Fibroblast of lung (primary cell): ENCODE data around the gene CHTF8. TPM values are rescaled to one million over a fixed set of nuclear protein-coding genes. Genes with fewer than 3 reads are reported as not detected.
A peak's percentile ranks its signal among the peaks of the same experiment; 100 is the strongest.

Experiments used
- DNase-seq, 2 donors: peaks; one replicate each; pipeline versions ENCODE4 v3.0.0 to v3.0.0-alpha.2; 2010; ENCODE audit warnings: low read depth in 2 of 2
- H2AFZ ChIP-seq: 2 replicates; pipeline ENCODE4 v1.5.1; 2012; ENCODE audit warnings: low read length, control low read depth, inconsistent platforms
- H3K27ac ChIP-seq: 2 replicates; pipeline ENCODE4 v1.5.1; 2011; ENCODE audit warnings: low read length, control low read depth; ENCODE audit not compliant: insufficient read depth
- H3K27me3 ChIP-seq: 2 replicates; pipeline ENCODE4 v1.5.1; 2011; ENCODE audit warnings: mild to moderate bottlenecking, low read length; ENCODE audit not compliant: control insufficient read depth, insufficient read depth
- H3K36me3 ChIP-seq: 2 replicates; pipeline ENCODE4 v1.5.1; 2011; ENCODE audit warnings: low read length; ENCODE audit not compliant: control insufficient read depth, insufficient read depth
- H3K4me1 ChIP-seq: 2 replicates; pipeline ENCODE4 v1.5.1; 2011; ENCODE audit warnings: low read length; ENCODE audit not compliant: control insufficient read depth, insufficient read depth; ENCODE audit errors: extremely low read depth
- H3K4me2 ChIP-seq: 2 replicates; pipeline ENCODE4 v1.5.1; 2011; ENCODE audit warnings: low read length, control low read depth; ENCODE audit not compliant: insufficient read depth; ENCODE audit errors: extremely low read depth
- H3K4me3 ChIP-seq, 4 experiments: fragments of 200-600 bp in 1 of 4; sonication (generic) in 1 of 4; replicated peaks in 1 of 4; 2 replicates each; pipeline ENCODE4 v1.5.1; 2011 to 2016; ENCODE audit warnings: low read length in 4 of 4, low read depth in 3 of 4, mild to moderate bottlenecking in 3 of 4, control low read depth in 2 of 4, inconsistent platforms in 1 of 4, mixed read lengths in 1 of 4; ENCODE audit not compliant: insufficient read depth in 1 of 4; ENCODE audit errors: control extremely low read depth in 1 of 4
- H3K79me2 ChIP-seq: 2 replicates; pipeline ENCODE4 v1.5.1; 2012; ENCODE audit warnings: mild to moderate bottlenecking, low read length, inconsistent platforms; ENCODE audit not compliant: control insufficient read depth, insufficient read depth
- H3K9ac ChIP-seq: 2 replicates; pipeline ENCODE4 v1.5.1; 2011; ENCODE audit warnings: mild to moderate bottlenecking, low read length, control low read depth; ENCODE audit not compliant: insufficient read depth
- H3K9me3 ChIP-seq: 2 replicates; pipeline ENCODE4 v1.5.1; 2012; ENCODE audit warnings: low read depth, low read length; ENCODE audit not compliant: control insufficient read depth, insufficient read depth
- H4K20me1 ChIP-seq: 2 replicates; pipeline ENCODE4 v1.5.1; 2011; ENCODE audit warnings: low read length; ENCODE audit not compliant: control insufficient read depth, insufficient read depth; ENCODE audit errors: extremely low read depth
- EZH2 ChIP-seq: IDR thresholded peaks from 2 replicates; pipeline ENCODE4 v1.5.1; 2012; ENCODE audit warnings: low read length, control low read depth, mild to moderate bottlenecking; ENCODE audit errors: missing control alignments
- polyA plus RNA-seq, 2 donors: library from polyadenylated mRNA; depleted of rRNA in 1 of 2; stranded (reverse) in 1 of 2; unstranded in 1 of 2; fragments of >200 nt; gene quantifications; 2 replicates each; pipeline ENCODE4 v1.2.1, GENCODE V29; 2011 to 2012; ENCODE audit warnings: missing spikeins in 1 of 2
- total RNA-seq: library from RNA; depleted of rRNA; stranded (reverse); fragments of >200 nt; gene quantifications from 2 replicates; pipeline ENCODE4 v1.2.1, GENCODE V29; 2014
- TF ChIP-seq, protein P1 (sequence below), 2 donors: IDR thresholded peaks in 1 of 2; conservative IDR thresholded peaks in 1 of 2; 1 replicate in 1 of 2; 2 replicates in 1 of 2; pipeline ENCODE4 v1.5.1; 2011 to 2012; ENCODE audit warnings: low read length in 2 of 2, control low read depth in 1 of 2, inconsistent platforms in 1 of 2, low read depth in 1 of 2, mild to moderate bottlenecking in 1 of 2

The CHTF8 gene
- total and polyA plus RNA-seq, 2 donors (not counting 1 experiment from before 2014, with no cell fraction given), result 55.7 to 74.3 TPM

DNA sequence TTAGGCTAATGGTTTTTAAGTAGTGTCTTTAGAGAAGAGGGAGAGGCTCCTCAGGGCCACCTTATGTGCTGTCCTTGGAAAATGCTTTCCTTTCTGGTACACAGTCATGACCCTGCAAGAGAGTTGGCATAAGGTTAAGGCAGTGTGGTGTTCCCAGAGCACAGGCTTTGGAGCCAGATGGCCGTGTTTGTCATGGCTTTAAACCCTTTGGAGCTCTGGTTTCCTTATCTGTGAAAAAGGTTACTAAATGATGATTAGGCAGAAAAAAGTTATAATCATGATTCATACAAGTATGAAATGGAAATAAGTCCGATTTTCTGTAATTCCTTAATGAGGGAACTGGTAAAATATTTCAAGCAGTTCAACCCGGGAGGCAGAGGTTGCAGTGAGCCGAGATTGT, 13.3 kb upstream of the CHTF8 start:
- Histone ChIP-seq H3K9ac (no peak overlapping the region), H3K9me3 (no peaks in the 10 kb centered on the region), H3K27me3 (no peaks in the 10 kb centered on the region), H4K20me1 (no peaks in the 10 kb centered on the region), H3K27ac (no peak overlapping the region), H3K4me2 (no peak overlapping the region), H3K4me1 (no peaks in the 10 kb centered on the region), H2AFZ (no peak overlapping the region), H3K79me2 (peaks cover 4% of the 10 kb centered on the region), H3K4me3 (no peak overlapping the region), H3K36me3 (peaks cover 10% of the 10 kb centered on the region)
- TF ChIP-seq, protein P1, sequence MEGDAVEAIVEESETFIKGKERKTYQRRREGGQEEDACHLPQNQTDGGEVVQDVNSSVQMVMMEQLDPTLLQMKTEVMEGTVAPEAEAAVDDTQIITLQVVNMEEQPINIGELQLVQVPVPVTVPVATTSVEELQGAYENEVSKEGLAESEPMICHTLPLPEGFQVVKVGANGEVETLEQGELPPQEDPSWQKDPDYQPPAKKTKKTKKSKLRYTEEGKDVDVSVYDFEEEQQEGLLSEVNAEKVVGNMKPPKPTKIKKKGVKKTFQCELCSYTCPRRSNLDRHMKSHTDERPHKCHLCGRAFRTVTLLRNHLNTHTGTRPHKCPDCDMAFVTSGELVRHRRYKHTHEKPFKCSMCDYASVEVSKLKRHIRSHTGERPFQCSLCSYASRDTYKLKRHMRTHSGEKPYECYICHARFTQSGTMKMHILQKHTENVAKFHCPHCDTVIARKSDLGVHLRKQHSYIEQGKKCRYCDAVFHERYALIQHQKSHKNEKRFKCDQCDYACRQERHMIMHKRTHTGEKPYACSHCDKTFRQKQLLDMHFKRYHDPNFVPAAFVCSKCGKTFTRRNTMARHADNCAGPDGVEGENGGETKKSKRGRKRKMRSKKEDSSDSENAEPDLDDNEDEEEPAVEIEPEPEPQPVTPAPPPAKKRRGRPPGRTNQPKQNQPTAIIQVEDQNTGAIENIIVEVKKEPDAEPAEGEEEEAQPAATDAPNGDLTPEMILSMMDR (conservative IDR thresholded peaks at IDR 0.05 in 1 of 2, IDR thresholded peaks at IDR 0.05 in 1 of 2; ENCODE audit: low read depth in 1 of 2, low read length in 2 of 2), result no peak
- no peak for TF ChIP-seq EZH2
- DNase-seq, result peak; percentile 21 to 53

DNA sequence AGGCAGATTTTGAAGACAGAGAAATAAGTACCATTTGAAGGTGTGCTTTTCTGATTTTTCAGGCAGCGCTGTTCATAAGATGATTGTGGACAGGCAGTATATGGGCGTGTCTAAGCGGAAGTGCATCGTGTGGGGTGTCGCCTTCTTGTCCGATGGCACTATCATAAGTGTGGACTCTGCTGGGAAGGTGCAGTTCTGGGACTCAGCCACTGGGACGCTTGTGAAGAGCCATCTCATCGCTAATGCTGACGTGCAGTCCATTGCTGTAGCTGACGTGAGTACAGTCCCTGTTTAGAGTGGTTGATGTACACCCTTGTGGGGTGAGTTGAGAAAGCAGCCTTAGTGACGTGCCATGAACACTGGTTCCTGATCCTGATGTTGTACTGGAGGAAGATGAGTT, 10.7 kb upstream of the CHTF8 start:
- H3K4me2 ChIP-seq, result no peak overlapping the region
- H3K27me3 ChIP-seq, result no peaks in the 10 kb centered on the region
- peaks cover 15% of the 10 kb centered on the region for H3K36me3 ChIP-seq
- no peaks in the 10 kb centered on the region for H3K79me2 ChIP-seq
- H3K27ac ChIP-seq, result no peak overlapping the region
- no peaks in the 10 kb centered on the region for H4K20me1 ChIP-seq
- no peak overlapping the region for H2AFZ ChIP-seq
- H3K9me3 ChIP-seq, result no peaks in the 10 kb centered on the region
- H3K9ac ChIP-seq, result no peak overlapping the region
- TF ChIP-seq EZH2, result no peak
- TF ChIP-seq, protein P1 (conservative IDR thresholded peaks at IDR 0.05 in 1 of 2, IDR thresholded peaks at IDR 0.05 in 1 of 2; ENCODE audit: low read depth in 1 of 2, low read length in 2 of 2), result peak in 1 of 2 donors; percentile 8
- H3K4me1 ChIP-seq, result no peaks in the 10 kb centered on the region
- DNase-seq, result no peak
- H3K4me3 ChIP-seq, result no peak overlapping the region

DNA sequence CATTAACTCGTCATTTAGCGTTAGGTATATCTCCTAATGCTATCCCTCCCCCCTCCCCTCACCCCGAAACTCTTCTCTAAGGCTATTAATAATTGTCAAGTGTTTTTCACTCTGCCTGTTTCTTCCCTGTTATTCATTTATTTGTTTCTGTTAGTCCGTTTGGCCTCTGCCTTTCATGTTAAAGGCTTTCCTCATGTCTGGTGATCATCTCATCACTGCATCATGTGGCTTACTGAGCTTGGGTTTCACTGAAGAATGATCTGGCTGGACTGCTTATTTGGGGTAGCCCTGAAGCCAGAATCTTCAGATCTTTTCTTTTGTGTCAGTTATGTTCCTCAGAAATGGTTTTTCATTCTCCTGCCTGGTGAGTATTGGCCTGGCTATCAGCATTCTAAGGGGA, 9.5 kb upstream of the CHTF8 start:
- Histone ChIP-seq H3K4me1 (no peaks in the 10 kb centered on the region), H3K27me3 (no peaks in the 10 kb centered on the region), H3K27ac (no peak overlapping the region), H3K36me3 (peaks cover 17% of the 10 kb centered on the region), H3K9me3 (no peaks in the 10 kb centered on the region), H3K9ac (no peak overlapping the region), H3K4me2 (no peak overlapping the region), H4K20me1 (no peaks in the 10 kb centered on the region), H3K79me2 (peaks cover 2% of the 10 kb centered on the region), H2AFZ (no peak overlapping the region), H3K4me3 (no peak overlapping the region)
- no peak for TF ChIP-seq EZH2
- TF ChIP-seq, protein P1 (conservative IDR thresholded peaks at IDR 0.05 in 1 of 2, IDR thresholded peaks at IDR 0.05 in 1 of 2; ENCODE audit: low read depth in 1 of 2, low read length in 2 of 2), result no peak
- no peak for DNase-seq
